Measurements from ENCODE around the gene ADAM11. TPM values are rescaled to one million over a fixed set of nuclear protein-coding genes. Genes with fewer than 3 reads are reported as not detected.

ADAM11 gene
- total and polyA plus RNA-seq, 9 of the 15 experiments (the other 6 are each of a cell fraction or from before 2014, with no cell fraction given): 0.01 to 0.31 (median 0.14) TPM; not detected in 2

GRCh38 chr17:44812263-44812662 is 53.5 kb downstream of the ADAM11 start:
- no peak for FAIRE-seq
- no peak overlapping the region for H3K4me3 ChIP-seq
- ATAC-seq: no peak
- no peaks in the 10 kb centered on the region for H3K9me1 ChIP-seq (ENCODE audit: control insufficient read depth, insufficient read depth, low read length)
- no peaks in the 10 kb centered on the region for H3K9me3 ChIP-seq (replicated peaks; ENCODE audit: control insufficient read depth, insufficient read depth, low read depth, low read length)
- no peaks in the 10 kb centered on the region for H3K4me1 ChIP-seq (replicated peaks in 1 of 2; ENCODE audit: control insufficient read depth in 2 of 2, insufficient read depth in 2 of 2, low read length in 2 of 2)
- no peaks in the 10 kb centered on the region for H3K36me3 ChIP-seq (ENCODE audit: control insufficient read depth, insufficient read depth, low read length)
- ChIA-PET CTCF (ENCODE audit: low intra/inter-chr PET ratio) (no interaction called here), POLR2A (interaction anchor here (0.6 to 0.7 kb wide), 3 partner anchors 13 to 236 kb away, joined by 3 to 4 read pairs (median 3); no protein-coding TSS in a partner anchor)
- H3K27ac ChIP-seq (ENCODE audit: extremely low read depth, low read depth, low read length): no peak overlapping the region
- peaks cover 30 to 58% of the 10 kb centered on the region in 2 experiments for H3K27me3 ChIP-seq (ENCODE audit: control insufficient read depth in 2 of 2, insufficient read depth in 2 of 2, low read length in 2 of 2)
- DNase-seq (ENCODE audit: extremely low read depth in 1 of 4, low spot score in 3 of 4): no peak
- TF ChIP-seq, protein P1, sequence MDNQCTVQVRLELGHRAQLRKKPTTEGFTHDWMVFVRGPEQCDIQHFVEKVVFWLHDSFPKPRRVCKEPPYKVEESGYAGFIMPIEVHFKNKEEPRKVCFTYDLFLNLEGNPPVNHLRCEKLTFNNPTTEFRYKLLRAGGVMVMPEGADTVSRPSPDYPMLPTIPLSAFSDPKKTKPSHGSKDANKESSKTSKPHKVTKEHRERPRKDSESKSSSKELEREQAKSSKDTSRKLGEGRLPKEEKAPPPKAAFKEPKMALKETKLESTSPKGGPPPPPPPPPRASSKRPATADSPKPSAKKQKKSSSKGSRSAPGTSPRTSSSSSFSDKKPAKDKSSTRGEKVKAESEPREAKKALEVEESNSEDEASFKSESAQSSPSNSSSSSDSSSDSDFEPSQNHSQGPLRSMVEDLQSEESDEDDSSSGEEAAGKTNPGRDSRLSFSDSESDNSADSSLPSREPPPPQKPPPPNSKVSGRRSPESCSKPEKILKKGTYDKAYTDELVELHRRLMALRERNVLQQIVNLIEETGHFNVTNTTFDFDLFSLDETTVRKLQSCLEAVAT (IDR thresholded peaks at IDR 0.05): no peak
- TF ChIP-seq STAT6 (CRISPR knock-in tag; IDR thresholded peaks at IDR 0.05) (no peak), KDM1A (IDR thresholded peaks at IDR 0.05) (0 out of 4 replicates have a peak, but pooled peaks of 1 of the 2 experiments have one; percentile 12), TAF7 (tag; IDR thresholded peaks at IDR 0.05) (no peak)
- no peak overlapping the region for H3K4me2 ChIP-seq (ENCODE audit: insufficient read depth, low read length)
- H4K20me1 ChIP-seq (replicated peaks; ENCODE audit: control insufficient read depth, insufficient read depth, low read length): no peaks in the 10 kb centered on the region
- 7% methylated on average over 4 of the region's 4 CpGs for WGBS (ENCODE audit: insufficient coverage, low coverage, missing lambda C conversion rate)
- in situ Hi-C loops (cut with MboI) (no loop called here), intact Hi-C loops (cut with micrococcal nuclease) (no loop called here)
- H3K9ac ChIP-seq (ENCODE audit: insufficient read depth in 1 of 2, low read depth in 2 of 2, low read length in 2 of 2): no peak overlapping the region
- no peak overlapping the region for H2AFZ ChIP-seq (ENCODE audit: low read depth, low read length)
- BruUV-seq (replicated peaks): no TSS peak
- H3K79me2 ChIP-seq (ENCODE audit: control insufficient read depth, insufficient read depth, low read length): no peaks in the 10 kb centered on the region
